NCI-H774 (cell line): Measurements from ENCODE around the gene SNX11.

Experiments
- DNase-seq: peaks from one replicate; lab custom pipeline; 2025; lab: John Stamatoyannopoulos, UW

SNX11 gene

DNA sequence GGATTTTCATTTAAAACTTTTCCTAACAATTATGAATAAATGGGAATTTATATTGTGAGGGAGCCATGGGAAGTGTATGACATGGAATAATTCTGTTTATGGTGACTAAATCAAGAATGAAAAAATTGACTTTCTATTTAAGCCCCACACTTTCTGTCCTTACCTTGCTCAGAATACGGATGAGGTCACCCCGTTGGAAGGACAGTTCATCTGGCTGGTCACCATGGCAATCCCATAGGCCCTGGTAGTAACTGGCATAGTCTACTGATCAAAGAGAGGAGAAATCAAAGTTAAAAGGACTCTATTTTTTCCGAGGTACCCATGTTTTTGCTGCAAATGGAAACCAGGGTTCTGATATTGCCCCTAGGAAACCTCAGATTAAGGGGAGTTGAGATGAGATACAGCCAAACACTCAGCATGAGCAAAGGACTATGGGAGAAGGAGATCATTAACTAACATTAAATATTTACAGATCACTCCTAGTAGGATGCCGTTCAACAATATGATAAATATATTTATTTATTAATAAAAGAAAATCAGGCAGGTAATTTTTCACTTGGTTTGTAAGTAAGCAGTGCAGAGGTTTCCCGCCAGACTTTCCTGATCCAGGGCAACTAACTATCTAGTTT lies 54.9 kb downstream of the SNX11 start:
- no peak for DNase-seq

DNA sequence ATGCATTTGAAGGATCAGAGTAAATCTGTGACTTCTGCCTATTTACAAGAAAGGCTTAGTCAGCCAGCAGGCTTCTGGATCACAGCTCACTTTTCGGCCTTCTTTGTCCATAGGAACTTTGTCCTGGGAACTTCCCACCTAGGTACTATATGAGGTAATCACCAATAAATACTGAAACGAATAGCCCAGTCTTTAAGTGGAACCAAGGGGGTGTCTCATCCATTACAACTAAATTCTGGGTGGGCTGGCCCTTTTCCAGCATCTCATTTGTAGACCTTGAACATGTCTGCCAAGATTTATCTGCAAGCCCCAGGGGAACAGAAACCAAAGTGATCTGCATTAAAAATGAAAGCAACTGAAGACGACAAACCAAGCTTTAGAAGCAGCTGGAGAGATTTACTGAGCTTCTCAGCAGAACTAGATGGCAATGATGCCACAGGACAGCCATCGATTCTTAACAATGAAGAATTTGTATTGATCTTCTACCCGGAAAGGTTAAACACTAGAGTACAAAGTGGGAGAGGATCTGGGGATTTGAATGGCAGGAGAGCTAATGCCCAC lies 55.5 kb downstream of the SNX11 start:
- DNase-seq = peak; percentile 40

DNA sequence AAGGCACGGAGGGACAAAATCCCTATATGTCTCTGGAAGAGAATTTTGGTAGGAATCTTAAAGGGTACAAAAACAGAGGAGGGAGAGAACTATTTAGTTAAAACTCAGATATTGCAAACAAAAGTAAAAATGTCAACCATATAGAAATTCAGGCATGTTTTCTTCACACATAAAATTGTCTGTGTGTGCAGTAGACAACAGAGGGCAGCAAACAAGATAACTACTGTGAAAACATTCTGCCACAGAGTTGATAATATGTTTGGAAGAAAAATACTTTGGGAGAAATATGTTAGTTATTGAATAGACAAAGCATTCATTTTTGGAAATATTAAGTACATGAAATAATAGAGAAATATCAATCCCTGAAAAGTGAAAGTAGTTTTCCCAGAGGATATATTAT lies 56.2 kb downstream of the SNX11 start:
- DNase-seq = no peak

DNA sequence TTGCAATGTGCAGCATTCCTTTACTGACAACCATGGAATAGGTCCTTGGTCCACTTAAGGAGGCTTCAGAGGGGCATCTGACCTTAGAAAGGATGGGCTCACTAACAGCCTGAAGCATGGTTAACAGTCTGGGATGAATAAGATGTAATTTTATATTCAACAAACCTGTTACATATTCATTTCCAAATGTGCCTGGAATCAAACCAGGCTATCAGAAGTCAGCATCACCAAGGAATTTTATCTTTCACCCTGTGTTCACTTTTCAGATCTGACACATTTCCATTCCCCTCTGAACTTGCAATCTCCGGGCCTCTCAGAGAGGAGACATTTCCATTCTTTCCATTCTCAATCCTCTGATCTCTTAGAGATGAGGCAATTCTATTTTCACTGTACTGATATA lies 62.4 kb downstream of the SNX11 start:
- DNase-seq = no peak
